Middle frontal gyrus (tissue), 1 donor: ENCODE measurements around the gene TRIM46.
"Not testable (repeated sequence)": the region's sequence is repeated elsewhere in the genome, so short reads cannot be mapped to it uniquely, and the experiment has no call there.

ENCODE experiments used
- DNase-seq: peaks from one replicate; pipeline ENCODE4 v3.0.0-alpha.2; 2015; ENCODE audit warnings: low spot score; ENCODE audit errors: extremely low spot score

Gene TRIM46

GRCh38 chr1:155136748-155137147, 36.9 kb upstream of the TRIM46 start:
- DNase-seq = no peak

GRCh38 chr1:155137154-155137949, 36.3 kb upstream of the TRIM46 start:
- DNase-seq = no peak

- peak; percentile 83 for DNase-seq
These were observed 33.6 kb upstream of the TRIM46 start, which contains the start of gene DPM3 for GRCh38 chr1:155139895-155140629. DPM3 (minus strand) TSS chr1:155140531; CDS start chr1:155140240, 291 bp downstream.

DNA sequence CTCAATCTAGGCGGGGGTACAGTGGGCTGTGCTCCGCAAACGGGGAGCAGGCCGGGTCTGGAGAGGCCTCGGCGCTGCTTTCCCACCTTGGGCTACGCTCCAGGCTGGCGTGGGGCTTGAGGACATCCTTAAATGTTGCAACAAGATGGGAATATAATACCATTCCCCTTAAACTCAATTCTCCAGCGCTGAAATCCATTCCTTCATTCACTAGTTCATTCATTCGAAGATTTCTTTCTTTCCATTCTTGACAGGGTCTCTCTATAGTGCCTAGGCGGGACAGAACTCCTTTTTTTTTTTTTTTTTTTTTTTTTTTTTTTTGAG, 33.1 kb upstream of the TRIM46 start:
- DNase-seq = no peak

GRCh38 chr1:155141749-155142148, 31.9 kb upstream of the TRIM46 start:
- no peak for DNase-seq

GRCh38 chr1:155145491-155145890, 28.2 kb upstream of the TRIM46 start:
- DNase-seq = no peak

GRCh38 chr1:155155996-155156643, 17.5 kb upstream of the TRIM46 start:
- DNase-seq = not testable (repeated sequence)

GRCh38 chr1:155158991-155159390, 14.7 kb upstream of the TRIM46 start:
- DNase-seq = no peak

DNA sequence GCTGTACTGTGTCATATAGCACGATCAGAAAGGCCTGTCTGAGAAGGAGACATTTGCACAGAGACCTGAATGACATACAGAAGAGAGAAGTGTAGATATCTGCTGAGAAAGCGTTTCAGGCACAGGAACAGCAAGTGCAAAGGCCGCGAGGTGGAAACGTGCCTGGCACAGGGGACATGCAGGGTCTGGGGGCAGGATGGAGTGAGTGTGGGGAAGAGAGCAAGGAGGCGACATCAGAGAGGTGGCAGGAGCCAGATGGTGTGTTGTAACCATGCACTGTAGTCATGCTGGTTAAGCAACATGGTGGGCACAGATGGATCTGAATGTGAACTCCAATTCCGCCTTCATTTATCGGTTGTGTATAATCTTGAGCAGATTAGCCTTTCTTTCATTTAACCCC, 13.5 kb upstream of the TRIM46 start:
- DNase-seq = no peak

- not testable (repeated sequence) for DNase-seq
These were observed 11.0 kb upstream of the TRIM46 start for GRCh38 chr1:155162631-155163030.

DNA sequence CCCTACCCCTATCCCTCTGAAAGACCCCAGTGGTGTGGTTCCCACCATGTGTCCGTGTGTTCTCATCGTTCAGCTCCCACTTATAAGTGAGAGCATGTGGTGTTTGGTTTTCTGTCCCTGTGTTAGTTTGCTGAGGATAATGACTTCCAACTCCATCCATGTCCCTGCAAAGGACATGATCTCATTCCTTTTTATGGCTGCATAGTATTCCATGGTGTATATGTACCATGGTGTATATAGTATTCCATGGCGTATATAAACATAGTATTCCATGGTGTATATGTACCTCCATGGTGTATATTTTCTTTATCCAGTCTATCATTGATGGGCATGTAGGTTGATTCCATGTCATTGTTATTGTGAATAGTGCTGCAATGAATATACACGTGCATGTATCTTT, 9.9 kb upstream of the TRIM46 start:
- not testable (repeated sequence) for DNase-seq

- DNase-seq = not testable (repeated sequence)
These were observed 9.0 kb upstream of the TRIM46 start for GRCh38 chr1:155164625-155165024.

GRCh38 chr1:155166051-155166470, 7.6 kb upstream of the TRIM46 start:
- no peak for DNase-seq

- DNase-seq = no peak
These were observed 7.0 kb upstream of the TRIM46 start for GRCh38 chr1:155166471-155167165.

- peak; percentile 71 for DNase-seq
These were observed 6.2 kb upstream of the TRIM46 start for GRCh38 chr1:155167166-155168104.

- DNase-seq = not testable (repeated sequence)
These were observed 5.6 kb upstream of the TRIM46 start for GRCh38 chr1:155168105-155168445.

GRCh38 chr1:155168456-155169210, 5.0 kb upstream of the TRIM46 start:
- DNase-seq = no peak

DNA sequence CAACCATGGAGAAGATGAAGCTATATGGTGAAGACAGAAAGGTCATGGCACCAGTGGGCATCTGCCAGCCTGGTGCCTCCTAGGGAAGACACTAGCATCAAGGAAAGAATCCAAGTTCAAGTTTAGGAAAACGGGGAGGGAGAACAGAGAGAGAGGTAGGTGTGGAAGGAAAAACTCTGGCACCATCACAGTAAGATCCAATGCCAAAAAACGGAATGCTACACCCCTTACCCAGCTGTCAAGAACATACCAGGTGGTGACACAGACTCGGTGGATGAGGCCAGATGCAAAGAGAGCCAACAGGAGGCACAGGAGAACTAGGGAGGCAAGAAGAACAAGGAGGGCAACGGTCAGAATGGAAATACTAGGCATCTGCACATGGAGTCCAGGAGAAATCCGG, 4.1 kb upstream of the TRIM46 start:
- no peak for DNase-seq

DNA sequence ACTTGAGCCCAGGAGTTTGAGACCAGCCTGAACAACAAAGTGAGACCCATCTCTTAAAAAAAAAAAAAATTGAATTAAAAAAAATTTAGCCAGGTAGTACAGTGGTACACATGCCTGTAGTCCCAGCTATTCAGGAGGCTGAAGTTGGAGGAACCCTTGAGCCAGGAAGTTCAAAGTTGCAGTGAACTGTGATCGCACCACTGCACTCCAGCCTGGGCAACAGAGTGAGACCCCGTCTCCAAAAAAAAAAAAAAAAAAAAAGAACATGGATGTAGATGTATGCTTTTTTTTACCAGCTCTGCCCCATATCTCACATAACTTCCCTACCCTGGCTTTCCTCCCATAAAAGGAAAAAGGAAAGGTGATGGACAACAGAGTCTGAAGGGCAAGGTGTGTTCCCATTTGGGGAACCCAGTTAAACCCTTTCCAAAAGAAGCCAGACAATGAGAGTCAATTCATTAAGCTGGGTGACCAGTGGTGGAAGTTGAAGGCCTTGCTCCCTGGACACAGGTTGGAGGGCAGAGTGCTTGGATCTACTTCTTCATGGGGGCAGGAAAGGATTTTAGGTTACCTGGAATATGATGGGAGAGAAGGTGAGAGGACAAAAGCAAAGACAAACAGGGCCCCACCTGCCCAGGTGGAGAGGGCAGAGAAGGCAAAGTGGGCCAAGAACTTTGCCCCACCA, 3.4 kb upstream of the TRIM46 start:
- no peak for DNase-seq
